ENCODE results near the gene TAF1C.

TAF1C gene

GRCh38 chr16:84175350-84176081 is 11.3 kb downstream of the TAF1C start:
- no peak overlapping the region for H3K4me3 ChIP-seq (replicated peaks; ENCODE audit: low read depth, low read length)
- TF ChIP-seq CTCF (IDR thresholded peaks at IDR 0.05; ENCODE audit: low read depth, low read length, missing control alignments): peak; percentile 56
- DNase-seq (ENCODE audit: extremely low read depth, low read depth): no peak

GRCh38 chr16:84174396-84174795 is 12.5 kb downstream of the TAF1C start:
- no peak overlapping the region for H3K4me3 ChIP-seq (replicated peaks; ENCODE audit: low read depth, low read length)
- no peak for DNase-seq (ENCODE audit: extremely low read depth, low read depth)
- no peak for TF ChIP-seq CTCF (IDR thresholded peaks at IDR 0.05; ENCODE audit: low read depth, low read length, missing control alignments)

GRCh38 chr16:84169765-84170310 is 17.0 kb downstream of the TAF1C start:
- TF ChIP-seq CTCF (IDR thresholded peaks at IDR 0.05; ENCODE audit: low read depth, low read length, missing control alignments): no peak
- H3K4me3 ChIP-seq (replicated peaks; ENCODE audit: low read depth, low read length): no peak overlapping the region
- DNase-seq (ENCODE audit: extremely low read depth, low read depth): no peak

- TF ChIP-seq CTCF (IDR thresholded peaks at IDR 0.05; ENCODE audit: low read depth, low read length, missing control alignments): no peak
- no peak overlapping the region for H3K4me3 ChIP-seq (replicated peaks; ENCODE audit: low read depth, low read length)
- DNase-seq (ENCODE audit: extremely low read depth, low read depth): no peak
These were observed 19.8 kb downstream of the TAF1C start for GRCh38 chr16:84166796-84167695.

GRCh38 chr16:84165746-84166145 is 21.1 kb downstream of the TAF1C start:
- H3K4me3 ChIP-seq (replicated peaks; ENCODE audit: low read depth, low read length): no peak overlapping the region
- DNase-seq (ENCODE audit: extremely low read depth, low read depth): no peak
- no peak for TF ChIP-seq CTCF (IDR thresholded peaks at IDR 0.05; ENCODE audit: low read depth, low read length, missing control alignments)

- DNase-seq (ENCODE audit: extremely low read depth, low read depth): no peak
- H3K4me3 ChIP-seq (replicated peaks; ENCODE audit: low read depth, low read length): no peak overlapping the region
- no peak for TF ChIP-seq CTCF (IDR thresholded peaks at IDR 0.05; ENCODE audit: low read depth, low read length, missing control alignments)
These were observed 25.1 kb downstream of the TAF1C start for GRCh38 chr16:84161801-84162200.
